GF-D8 (cell line): Measurements from ENCODE around the gene ATG5.

Experiments
- DNase-seq: peaks from one replicate; lab custom pipeline; 2025; lab: John Stamatoyannopoulos, UW

ATG5 gene

DNA sequence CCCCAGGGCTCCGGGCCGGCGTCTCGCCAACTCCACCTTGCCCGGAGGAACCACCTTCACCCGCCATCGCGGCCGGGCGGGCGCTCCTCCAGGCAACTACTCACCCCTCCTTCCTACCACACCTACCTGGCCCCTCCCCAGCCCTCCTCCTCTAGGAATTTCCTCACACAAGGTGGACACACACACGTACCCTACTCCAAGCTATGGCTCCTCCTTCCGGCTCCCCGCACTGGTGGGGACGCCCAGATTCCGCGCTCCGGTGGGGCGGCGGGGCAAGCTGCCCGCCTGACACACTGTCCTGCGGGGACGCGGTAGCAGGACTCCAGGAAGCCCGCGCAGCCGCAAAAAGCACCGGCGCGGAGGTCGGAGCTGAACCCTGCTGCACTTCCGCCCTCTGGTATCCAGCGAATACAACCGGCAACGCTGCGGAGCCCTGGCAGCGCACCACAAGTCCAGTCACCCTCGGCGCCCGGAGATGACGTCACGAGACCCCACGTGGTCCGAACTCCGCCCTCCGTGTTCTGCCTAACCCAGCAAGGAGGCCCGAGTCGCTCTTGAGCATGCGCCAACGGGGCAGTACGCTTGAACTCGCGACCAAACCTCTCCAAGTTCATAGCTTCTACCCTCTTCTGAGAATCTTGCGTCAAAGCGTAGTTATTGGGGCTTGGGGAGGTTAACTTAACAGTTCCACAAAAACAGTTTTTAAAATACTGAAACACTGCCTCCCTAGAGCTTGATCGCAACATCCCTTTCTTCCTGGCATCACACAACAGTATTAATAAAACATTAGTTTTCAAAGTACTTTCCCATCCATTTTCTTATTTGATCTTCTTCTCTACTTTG is at the start of gene ATG5:
Gene ATG5 (minus strand): TSS at position 425 of the 843 bp plus-strand sequence. CDS start 9,552 bp downstream, outside the sequence.
- DNase-seq, result peak; percentile 96

DNA sequence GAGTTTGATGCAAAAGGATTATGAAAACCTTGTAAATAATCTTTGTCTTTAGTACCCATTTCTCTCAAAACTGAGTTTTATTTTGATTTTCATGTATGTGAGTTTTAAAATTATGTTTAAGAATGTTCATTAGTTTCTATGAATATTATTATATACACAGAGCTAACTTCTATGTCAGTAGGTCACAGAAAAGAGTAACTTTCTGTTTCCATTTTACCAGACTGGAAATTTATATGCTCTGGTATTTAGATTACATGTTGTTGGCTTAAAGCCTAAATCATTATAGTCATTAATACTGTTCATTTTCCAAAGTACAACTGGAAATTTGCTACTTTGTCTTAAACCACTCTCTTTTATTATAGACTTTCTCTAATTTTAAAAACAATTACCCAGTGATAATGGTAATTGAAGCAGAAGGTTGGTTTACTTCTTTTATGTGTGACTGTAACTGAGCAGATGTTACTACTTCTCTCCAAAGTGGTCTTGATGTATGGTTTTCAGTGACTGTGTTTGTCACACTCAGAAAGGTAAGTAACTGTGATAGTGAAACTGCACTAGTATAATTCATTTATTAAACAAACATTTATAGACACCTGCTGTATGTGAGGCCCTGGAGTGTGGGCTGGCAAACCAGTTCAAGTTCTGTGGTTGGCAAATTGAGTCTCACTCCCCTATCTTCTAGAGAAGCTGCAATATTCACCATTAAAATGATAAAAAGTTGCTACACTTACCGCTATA is 48.1 kb upstream of the ATG5 start:
- DNase-seq, result no peak

DNA sequence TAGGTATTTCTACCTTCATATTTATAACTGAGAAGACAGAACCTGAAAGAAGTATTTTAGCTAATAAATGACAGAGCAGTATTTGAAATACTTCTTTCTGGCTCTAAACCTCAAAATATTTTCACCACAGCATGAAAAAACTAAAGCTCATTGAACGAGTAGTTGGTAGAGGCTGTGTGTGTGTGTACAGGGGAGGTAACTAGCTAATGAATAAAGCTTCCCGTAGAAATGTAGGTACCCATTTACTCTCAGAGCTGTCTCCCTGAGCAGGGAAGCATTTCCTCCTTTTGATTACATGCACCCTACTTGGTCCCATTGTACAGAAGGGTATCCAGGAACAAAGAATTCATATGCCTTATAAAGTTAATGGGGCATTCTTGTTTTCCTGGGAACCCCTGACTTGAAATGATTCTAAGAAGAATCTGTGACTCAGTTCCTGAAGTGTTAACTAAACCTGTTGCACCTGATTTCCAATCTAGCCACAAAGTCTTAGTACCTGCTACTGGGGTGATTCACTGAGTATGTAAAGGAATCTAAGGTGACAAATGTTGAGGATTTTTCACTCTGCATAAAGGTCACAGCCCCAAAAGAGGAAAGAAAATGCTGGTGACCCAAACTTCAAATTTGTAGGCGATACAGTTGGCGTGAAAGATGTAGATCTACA is 47.4 kb upstream of the ATG5 start:
- DNase-seq, result no peak

DNA sequence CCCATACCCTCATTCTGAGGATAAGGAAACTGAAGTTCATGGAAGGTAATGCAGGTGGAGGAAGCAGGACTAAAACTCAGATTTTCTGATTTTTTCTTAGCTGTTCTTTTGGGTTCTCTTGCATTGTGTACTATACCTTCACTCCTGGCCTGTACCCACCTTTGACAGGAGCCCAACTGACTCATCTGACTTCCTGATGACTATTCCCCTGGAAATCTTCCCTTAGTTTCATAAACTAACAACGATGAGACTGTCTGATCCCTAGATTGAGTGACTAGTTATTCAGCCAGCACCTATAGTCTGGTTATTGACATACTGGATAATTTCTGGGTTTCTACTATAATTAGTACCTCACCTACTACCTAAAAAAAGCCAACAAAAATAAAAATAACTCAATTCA is 45.1 kb upstream of the ATG5 start:
- DNase-seq, result no peak

DNA sequence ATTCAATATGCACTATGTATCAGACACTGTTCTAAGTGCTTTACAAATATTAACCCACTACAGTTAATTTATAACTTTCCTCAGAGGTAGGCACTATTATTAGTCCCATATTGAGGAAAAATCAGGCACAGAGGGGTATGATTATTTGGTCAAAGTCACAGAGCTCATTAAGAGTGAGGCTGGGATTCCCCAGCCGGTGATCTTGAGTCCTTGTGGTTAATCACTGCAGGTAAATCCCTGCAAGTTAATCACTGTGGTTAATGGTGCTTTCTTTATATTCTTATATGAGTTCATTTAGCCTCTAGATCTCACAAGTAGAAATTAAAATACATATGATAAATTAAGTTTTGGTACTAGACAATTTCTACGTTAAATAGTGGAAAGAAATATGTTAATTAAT is 44.2 kb upstream of the ATG5 start:
- DNase-seq, result no peak

DNA sequence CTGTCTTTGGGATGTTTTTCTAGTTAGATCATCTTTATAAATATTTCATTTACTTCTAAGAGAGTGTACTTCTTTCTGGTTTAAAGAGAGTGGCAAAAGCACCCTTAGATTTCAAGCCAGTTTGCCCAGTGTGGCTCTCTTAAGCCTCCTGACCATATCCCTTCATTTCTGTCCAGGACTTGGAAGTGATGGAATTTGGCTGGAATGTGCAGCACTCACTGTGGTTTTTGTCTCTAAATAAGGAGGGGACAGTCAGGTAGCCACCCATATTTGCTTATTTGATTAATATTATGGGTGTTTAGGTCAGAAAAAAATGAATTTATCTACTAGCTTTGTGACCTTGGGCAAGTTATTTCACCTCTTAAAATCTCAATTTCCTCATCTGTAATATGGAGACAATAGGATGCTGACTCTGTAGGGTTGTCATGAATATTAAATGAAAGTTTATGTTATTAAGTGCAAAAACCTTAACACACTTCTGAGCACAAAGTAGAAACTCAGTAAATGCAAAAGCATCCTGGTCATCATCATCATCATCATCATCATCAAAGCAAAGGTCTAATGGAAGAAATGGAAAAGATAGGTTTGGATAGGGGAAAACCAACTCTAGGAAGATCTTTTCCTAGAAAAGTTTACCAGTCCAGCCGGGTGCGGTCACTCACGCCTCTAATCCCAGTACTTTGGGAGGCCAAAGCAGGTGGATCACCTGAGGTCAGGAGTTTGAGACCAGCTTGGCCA is 38.0 kb upstream of the ATG5 start:
- no peak for DNase-seq

DNA sequence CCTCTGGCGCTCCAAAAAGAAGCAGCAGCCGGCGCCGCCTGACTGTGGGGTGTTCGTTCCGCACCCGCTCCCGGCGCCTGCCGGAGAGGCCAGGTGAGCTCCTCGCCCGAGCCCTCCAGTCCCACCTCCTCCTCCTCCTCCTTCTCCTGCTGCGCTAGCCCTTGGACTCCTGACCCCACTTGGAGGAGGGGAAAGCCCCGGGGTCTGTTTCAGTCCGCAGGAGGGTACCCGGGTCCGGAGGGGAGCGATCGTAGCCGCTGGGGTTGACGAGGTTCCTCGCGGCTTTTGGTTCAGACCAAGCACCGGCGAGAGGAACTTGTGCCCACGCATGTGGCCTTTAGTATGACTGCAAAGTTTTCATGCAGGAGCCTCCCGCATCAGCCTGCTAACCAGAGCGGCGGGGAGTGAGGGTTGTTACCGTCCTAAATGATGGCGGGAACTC is 35.5 kb upstream of the ATG5 start:
- DNase-seq, result no peak

DNA sequence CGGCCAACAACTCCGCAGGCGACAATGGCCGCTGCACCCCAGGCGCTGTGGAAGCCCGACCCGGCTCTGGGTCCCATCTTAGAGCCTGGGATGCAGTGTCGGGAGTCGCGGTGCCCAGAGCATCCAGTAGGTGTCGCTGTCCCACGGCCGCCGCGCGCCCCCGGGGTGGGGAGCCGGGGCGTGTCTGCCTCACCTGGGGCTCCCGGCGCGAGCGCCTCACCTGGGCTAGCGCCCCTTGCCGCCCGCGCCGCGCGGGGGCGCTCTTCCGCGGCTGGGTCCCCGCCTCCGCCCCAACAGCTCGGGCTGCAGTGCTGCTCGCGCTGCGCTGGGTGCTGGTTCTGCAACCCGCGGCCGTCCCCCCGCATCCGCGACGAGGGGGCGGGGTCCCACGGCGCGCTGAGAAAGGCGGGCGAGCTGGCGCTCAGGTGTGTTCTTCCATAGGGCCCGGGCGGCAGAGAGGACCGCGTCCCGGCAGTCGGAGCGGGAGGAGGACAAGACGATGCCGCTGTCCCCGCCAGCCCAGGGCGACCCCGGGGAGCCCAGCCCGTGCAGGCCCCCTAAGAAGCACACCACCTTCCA is 34.9 kb upstream of the ATG5 start, which contains the start of gene CRYBG1:
Gene CRYBG1 (plus strand): TSS at position 308 of the 579 bp plus-strand sequence. CDS start 192 bp downstream, at position 500.
- DNase-seq, result no peak

DNA sequence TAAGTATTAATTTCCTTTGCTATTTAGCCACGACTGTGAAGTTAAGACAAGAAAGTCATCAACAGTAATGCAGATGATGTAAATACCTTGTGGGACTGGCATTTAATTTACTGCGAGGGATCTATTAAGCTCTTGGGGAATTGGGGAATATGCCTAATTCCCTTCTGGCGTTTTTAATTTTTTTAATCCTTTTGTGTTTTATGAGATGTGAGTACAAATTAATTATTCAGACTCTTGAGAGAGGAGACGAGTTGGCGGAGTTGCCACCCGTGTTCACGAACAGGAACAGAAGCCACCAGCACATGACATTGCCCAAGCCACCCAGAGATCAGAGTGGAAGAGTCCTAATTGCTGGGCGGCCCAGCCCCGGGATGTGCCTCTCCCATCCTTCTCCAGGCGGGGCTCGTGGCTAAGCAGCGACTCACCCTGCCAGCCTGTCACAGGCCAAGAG is 34.4 kb upstream of the ATG5 start:
- no peak for DNase-seq

DNA sequence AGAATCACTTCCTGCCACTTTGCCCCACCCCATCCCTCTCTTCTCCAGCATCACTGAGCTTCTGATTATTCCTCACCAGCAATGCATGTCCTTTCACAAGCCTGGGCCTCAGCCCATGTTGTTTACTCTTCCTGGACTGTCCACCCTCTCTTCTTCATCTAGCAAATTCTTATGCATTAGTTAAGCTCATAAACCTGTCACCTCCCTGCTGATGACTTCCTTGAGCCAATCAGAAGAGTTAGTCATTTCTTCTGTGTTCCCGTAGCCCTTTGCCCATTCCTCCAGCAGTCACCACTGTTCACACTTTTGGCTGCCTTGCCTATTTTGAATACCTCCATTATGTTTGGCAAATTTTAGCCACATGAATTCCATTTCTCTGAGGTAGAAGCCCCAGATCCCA is 30.8 kb upstream of the ATG5 start:
- no peak for DNase-seq

DNA sequence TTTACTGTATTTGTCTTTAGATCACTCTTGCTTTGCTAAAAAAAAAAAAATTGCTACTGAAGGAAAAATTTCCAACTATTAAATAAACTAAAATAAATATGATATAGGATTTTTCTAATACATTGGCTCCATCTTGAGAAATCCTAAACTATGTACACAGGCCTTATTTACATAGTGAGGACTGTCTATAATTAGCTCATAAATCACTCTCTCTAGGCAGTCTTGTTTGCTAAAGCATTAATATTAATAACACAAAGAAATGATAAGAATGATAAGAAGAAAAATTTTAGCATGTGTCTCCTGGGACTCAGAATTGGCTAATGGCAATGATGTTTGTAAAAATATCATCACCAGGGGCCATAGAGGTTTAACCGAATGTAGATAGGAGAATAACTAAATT is 21.7 kb upstream of the ATG5 start:
- DNase-seq, result no peak

DNA sequence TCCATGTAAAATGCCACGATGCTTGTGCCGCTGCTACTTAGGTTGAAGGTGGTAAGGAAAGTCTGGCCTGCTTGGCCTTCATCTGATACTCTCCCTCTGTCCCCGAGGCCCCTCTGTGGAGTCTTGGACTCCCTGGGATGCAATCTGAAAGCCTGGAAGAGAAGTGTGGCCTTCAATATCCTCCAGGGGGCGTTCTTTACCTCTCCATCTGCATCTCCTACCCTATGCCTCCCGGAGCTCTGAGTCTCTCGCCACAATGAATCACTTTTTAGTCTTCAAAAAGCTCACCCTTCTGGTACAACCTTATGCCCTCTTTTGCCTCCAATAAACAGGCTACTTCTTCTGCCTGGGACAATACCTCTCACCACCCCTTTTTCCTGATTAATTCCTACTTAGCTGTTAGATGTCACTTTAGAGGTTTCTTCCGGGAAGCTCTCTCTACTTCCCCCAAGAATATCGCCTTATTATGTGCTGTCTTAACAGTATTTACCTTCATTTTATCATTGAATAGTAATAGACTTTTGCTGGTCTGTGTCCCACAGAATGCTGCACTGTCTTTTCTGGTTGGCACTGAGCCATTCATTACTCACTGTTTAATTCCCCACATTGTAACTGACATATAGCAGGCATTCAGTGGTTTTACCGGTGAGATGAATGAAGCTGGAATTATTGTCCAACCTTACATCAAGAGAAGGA is 13.9 kb upstream of the ATG5 start:
- DNase-seq, result peak; percentile 36

DNA sequence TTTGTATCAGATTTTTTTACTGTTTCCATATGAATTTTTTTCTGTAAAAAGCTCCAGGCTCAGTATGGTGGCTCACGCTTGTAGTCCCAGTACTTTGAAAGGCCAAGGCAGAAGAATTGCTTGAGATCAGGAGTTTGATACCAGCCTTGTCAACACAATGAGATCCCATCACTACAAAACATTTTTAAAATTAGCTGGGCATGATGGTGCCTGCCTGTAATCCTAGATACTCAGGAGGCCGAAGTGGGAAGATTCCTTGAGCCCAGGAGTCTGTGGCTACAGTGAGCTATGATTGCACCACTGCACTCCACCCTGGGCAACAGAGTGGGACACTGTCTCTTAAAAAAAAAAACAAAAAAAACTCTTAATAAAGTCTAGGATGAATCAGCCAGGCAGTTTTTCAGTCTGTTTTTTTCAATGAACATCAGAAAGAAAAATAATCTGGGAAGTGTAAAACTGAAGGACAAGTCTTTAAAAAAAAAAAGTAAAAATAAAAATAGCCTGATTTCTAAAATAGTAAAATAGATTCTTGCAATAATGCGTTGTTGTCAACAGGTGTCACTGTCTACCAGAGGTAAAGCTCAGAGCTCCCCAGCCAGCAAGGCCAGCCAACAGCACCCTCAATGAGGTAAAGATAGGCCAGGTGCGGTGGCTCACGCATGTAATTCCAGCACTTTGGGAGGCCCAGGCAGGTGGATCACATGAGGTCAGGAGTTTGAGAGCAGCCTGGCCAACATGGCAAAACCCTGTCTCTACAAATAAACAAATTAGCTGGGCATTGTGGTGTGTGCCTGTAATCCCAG is 9.3 kb upstream of the ATG5 start:
- peak; percentile 7 for DNase-seq

DNA sequence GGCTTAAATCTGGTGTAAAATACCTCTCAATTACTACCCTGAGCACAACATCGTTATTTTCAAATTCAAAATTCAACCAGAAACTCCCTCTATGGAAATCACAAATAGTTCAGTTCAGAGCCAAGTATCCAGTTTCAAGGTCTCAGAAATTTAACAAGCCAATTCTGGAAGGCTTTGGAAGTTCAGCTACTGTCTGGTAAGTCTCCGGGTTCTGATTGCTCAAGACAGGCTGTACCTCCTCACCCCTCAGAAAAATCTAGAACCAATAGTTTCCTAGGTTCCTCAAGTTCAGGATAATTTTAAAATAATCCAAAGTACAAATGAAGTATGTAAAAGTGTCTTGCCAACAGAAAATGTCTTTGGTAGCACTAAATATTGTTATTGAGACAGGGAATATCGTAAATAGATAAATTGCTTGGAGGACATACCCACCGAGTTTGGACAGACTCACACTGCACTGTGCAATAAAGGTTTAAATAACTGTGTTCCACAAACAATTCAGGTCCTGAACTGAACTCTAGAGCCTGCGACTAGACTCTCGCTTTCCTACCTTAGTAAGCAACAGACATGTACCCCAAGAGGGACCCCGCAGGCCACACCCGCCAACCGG is 729 bp downstream of the ATG5 start:
- DNase-seq, result no peak

DNA sequence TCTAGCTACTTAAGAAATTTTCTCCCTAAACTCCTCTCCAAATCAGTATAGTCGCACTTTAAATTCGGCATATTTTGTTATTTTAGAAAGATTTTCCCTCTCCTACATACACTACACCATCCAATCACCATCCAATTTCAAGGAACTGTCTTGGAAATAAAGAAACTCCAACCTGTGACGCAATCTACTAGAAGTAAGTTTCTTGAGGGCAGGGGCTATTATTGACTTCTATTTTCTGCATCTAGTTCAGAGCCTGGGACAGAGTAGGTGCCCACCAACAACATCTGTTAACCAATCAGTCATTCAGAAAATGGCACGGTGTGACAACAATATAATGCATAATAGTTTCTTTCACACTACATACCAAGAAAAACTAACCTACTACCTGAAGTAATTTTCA is 3.6 kb downstream of the ATG5 start:
- no peak for DNase-seq

DNA sequence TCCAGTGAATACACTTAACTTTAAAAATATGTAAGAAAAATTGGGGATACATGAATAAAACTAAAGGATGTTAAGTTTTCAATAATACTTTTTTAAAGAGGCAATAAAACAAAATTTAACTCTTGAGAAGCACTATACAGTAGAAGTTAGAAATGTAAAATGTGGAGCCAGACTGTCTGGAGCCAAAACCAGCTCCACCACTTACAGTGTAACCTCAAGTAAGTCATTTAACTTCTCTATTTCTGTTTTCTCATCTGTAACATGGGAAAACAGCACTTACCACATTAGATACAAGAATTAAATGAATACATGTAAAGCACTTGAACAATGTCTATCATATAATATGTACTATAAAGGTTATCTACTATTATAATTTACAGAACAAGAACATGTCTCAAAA is 6.7 kb downstream of the ATG5 start:
- DNase-seq, result no peak

DNA sequence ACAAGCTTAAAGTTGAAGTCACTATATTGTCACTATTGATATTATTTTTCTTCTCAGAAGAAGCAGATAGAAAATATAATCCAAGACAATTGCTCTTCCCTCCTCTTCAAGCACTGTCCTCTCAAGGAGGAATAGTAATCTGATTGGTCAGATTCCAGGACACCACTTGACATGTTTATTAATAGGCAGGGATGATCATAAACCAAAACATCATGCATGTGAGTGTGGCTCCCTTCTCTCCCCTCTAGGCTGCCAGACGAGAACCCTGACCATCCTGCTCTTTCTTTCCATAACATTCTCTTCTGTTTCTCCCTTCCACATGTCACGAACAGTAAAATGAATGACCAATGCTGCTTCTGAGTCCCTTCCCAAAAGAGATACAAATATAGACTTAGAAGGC is 7.5 kb downstream of the ATG5 start:
- DNase-seq, result no peak

DNA sequence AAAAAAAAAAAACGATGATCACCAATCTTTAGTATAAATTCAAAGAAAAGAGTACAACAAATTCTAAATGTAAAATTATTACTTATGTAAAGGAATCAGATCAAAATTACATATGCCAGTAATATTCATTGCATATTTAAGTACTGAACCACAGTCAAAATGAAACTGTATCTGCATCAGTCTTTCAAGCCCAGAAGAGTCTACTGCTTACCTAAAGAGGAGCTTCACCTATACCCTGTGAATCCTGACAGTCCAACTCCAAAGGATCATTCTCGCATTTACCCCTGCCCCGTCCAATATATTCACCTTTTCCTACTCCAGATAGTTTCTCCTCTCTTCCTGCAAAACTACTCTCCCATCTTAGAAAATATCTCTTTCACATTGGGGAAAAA is 9.2 kb downstream of the ATG5 start:
- no peak for DNase-seq

DNA sequence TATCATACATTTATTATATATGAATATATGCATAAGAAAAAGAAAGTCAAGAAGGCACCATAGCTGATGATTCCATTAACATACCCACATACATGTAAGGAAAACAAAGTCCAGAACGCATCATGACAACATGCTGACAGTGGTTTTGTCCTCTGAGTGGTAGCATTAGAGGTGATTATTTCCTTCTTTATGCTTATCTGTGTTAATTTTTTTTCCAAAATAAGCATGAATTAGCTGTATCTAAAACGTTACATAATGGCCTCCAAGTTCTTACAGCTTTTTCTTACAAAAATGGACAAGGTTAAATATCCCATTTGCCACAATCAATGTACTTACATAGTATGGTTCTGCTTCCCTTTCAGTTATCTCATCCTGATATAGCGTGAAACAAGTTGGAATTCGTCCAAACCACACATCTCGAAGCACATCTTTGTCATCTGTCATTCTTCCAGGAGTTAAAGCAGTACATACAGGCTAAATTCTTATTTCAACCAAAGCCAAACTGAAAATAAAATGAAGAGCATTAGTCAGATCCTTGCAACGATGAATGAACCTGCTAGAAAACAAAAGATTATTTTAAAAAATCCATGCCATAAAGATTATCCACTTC is 9.7 kb downstream of the ATG5 start:
- DNase-seq, result no peak
